K562 (cell line): ENCODE results near the gene ZNF772. TPM values are rescaled to one million over a fixed set of nuclear protein-coding genes. Genes with fewer than 3 reads are reported as not detected.
A peak's percentile ranks its signal among the peaks of the same experiment; 100 is the strongest.

Source experiments
- ARID1B ChIP-seq: fragments of 450-650 bp; IDR thresholded peaks from 2 replicates; pipeline ENCODE4 v1.6.1; 2016; ENCODE audit warnings: antibody characterized with exemption, mild to moderate bottlenecking, inconsistent platforms
- CBFA2T3 ChIP-seq: fragments of 450-650 bp; IDR thresholded peaks from 2 replicates; pipeline ENCODE4 v1.6.1; 2017
- EP300 ChIP-seq: IDR thresholded peaks from 2 replicates; pipeline ENCODE4 v1.6.1; 2012; ENCODE audit warnings: low read length, improper control_type of control experiment
- FOXM1 ChIP-seq, 2 experiments: fragments of 450-650 bp in 1 of 2; sonication (generic) in 1 of 2; formaldehyde crosslinking in 1 of 2; IDR thresholded peaks; 2 replicates each; pipeline versions ENCODE4 v1.6.1 to v1.9.0; 2017 to 2022; ENCODE audit warnings: low read depth in 2 of 2, mild to moderate bottlenecking in 2 of 2, missing genetic modification reagents in 1 of 2, moderate library complexity in 1 of 2
- GATAD2B ChIP-seq: fragments of 450-650 bp; IDR thresholded peaks from 2 replicates; pipeline ENCODE4 v1.6.1; 2017; ENCODE audit warnings: mild to moderate bottlenecking, borderline replicate concordance
- HOMEZ ChIP-seq: fragments of 250-450 bp; sonication (Bioruptor Pico); IDR thresholded peaks from 2 replicates; pipeline ENCODE4 v1.4.0; 2020; ENCODE audit warnings: mild to moderate bottlenecking, moderate library complexity
- MNT ChIP-seq, 2 experiments: fragments of 450-650 bp; conservative IDR thresholded peaks; 2 replicates each; pipeline ENCODE4 v1.6.1; 2017; ENCODE audit warnings: mild to moderate bottlenecking in 2 of 2, moderate library complexity in 2 of 2
- NUFIP1 ChIP-seq: fragments of 450-650 bp; IDR thresholded peaks from 2 replicates; pipeline ENCODE4 v1.6.1; 2018; ENCODE audit not compliant: partially characterized antibody
- PREB ChIP-seq: sonication (generic); formaldehyde crosslinking; IDR thresholded peaks from 2 replicates; pipeline ENCODE4 v1.8.1; 2023; ENCODE audit warnings: mild to moderate bottlenecking, missing genetic modification reagents
- SIN3B ChIP-seq: fragments of 450-650 bp; IDR thresholded peaks from 2 replicates; pipeline ENCODE4 v1.6.1; 2017; ENCODE audit warnings: low read depth, mild to moderate bottlenecking, moderate library complexity
- SNAPC5 ChIP-seq: fragments of 250-450 bp; sonication (Bioruptor Pico); IDR thresholded peaks from 2 replicates; pipeline ENCODE4 v1.8.0; 2021; ENCODE audit warnings: moderate library complexity, mild to moderate bottlenecking, inconsistent platforms
- STAT5A ChIP-seq: IDR thresholded peaks from 2 replicates; pipeline ENCODE4 v1.6.1; 2012; ENCODE audit warnings: low read length, inconsistent platforms, borderline replicate concordance
- TRIM24 ChIP-seq, 2 experiments: fragments of 450-650 bp; IDR thresholded peaks; 2 replicates each; pipeline ENCODE4 v1.6.1; 2016
- ZNF12 ChIP-seq: sonication (generic); formaldehyde crosslinking; IDR thresholded peaks from 2 replicates; pipeline ENCODE4 v1.4.0; 2020; ENCODE audit warnings: mild to moderate bottlenecking, missing genetic modification reagents
- ZNF274 ChIP-seq: IDR thresholded peaks from 2 replicates; pipeline ENCODE4 v1.6.1; 2011; ENCODE audit warnings: low read depth, mild to moderate bottlenecking, low read length, moderate library complexity, borderline replicate concordance
- ZNF277 ChIP-seq: fragments of 250-450 bp; sonication (Bioruptor Pico); IDR thresholded peaks from 2 replicates; pipeline ENCODE4 v1.8.0; 2022; ENCODE audit warnings: inconsistent platforms, mild to moderate bottlenecking, moderate library complexity, borderline replicate concordance
- ZNF280B ChIP-seq: fragments of 250-450 bp; sonication (Bioruptor Pico); IDR thresholded peaks from 2 replicates; pipeline ENCODE4 v1.5.1; 2021; ENCODE audit warnings: mild to moderate bottlenecking
- ZNF778 ChIP-seq: fragments of 450-650 bp; formaldehyde crosslinking; IDR thresholded peaks from 2 replicates; pipeline ENCODE4 v1.4.0; 2020; ENCODE audit warnings: mild to moderate bottlenecking, moderate library complexity
- polyA plus RNA-seq, 8 experiments: library from polyadenylated mRNA; depleted of rRNA in 4 of 8; stranded (reverse) in 5 of 8; unstranded in 3 of 8; fragments of >200 nt; fragmentation: Nextera tagmentation in 2 of 8; fragmentation: Illumina TruSeq in 1 of 8; extraction: Ambion mirVana in 2 of 8; extraction: Trizol in 1 of 8; gene quantifications; 2 replicates each; pipeline versions ENCODE4 v1.2.1 to v1.2.3, GENCODE V29; 2011 to 2014; ENCODE audit warnings: inconsistent platforms in 1 of 8, missing spikeins in 1 of 8
- total RNA-seq, 7 experiments: library from RNA; depleted of rRNA in 6 of 7; stranded (reverse); fragments of >200 nt in 6 of 7; fragmentation: Illumina TruSeq in 2 of 7; extraction: Trizol in 2 of 7; gene quantifications; 2 replicates each; pipeline versions ENCODE4 v1.2.1 to v1.2.3, GENCODE V29; 2011 to 2021; ENCODE audit warnings: low replicate concordance in 1 of 7

Gene ZNF772
- total and polyA plus RNA-seq, 9 of the 15 experiments (the other 6 are each of a cell fraction or from before 2014, with no cell fraction given) = 0.13 to 1.9 (median 1.1) TPM

- TF ChIP-seq ZNF277 (no peak), ZNF280B (CRISPR knock-in tag) (no peak), SNAPC5 (CRISPR knock-in tag) (no peak), ARID1B (no peak), TRIM24 (IDR thresholded peaks at IDR 0.05) (no peak), FOXM1 (IDR thresholded peaks at IDR 0.05; ENCODE audit: low read depth) (no peak), FOXM1 (CRISPR knock-in tag; IDR thresholded peaks at IDR 0.05; ENCODE audit: low read depth) (no peak), PREB (CRISPR knock-in tag) (no peak), ZNF778 (CRISPR knock-in tag) (no peak), STAT5A (no peak), SIN3B (no peak), NUFIP1 (no peak), GATAD2B (no peak), ZNF274 (no peak), HOMEZ (CRISPR knock-in tag) (no peak), EP300 (no peak), MNT (conservative IDR thresholded peaks at IDR 0.05) (0 out of 4 replicates have a peak, but pooled peaks of 1 of the 2 experiments have one; percentile 15), CBFA2T3 (peak; percentile 67), ZNF12 (CRISPR knock-in tag) (no peak)
Observed at GRCh38 chr19:57436417-57436816, 40.9 kb downstream of the ZNF772 start (continued).
